ENCODE measurements around the gene BCLAF3.

- TF ChIP-seq CTCF (IDR thresholded peaks at IDR 0.05 in 8 of 11, conservative IDR thresholded peaks at IDR 0.05 in 3 of 11) (no peak), POLR2AphosphoS5 (IDR thresholded peaks at IDR 0.05) (no peak)
These were observed 36.3 kb downstream of the BCLAF3 start for GRCh38 chrX:19954335-19955096.

All from spleen (tissue), 7 donors.